IMR-90 (cell line): ENCODE data around the gene BMP5. TPM values are rescaled to one million over a fixed set of nuclear protein-coding genes. Genes with fewer than 3 reads are reported as not detected.

Experiments used
- ATAC-seq: fragments of 200-7000 bp; cut with Tn5 transposase; 2 replicates; pipeline ENCODE4 v1.9.1; 2020; ENCODE audit warnings: low read depth, mild to moderate bottlenecking, moderate library complexity
- BruUV-seq: library from RNA; stranded (reverse); fragments of 400-500 nt; replicated peaks from 2 replicates; lab custom pipeline; 2021; lab: Mats Ljungman, UMichigan
- CTCF ChIA-PET: fragments of 300-600 bp; formaldehyde crosslinking; extraction: SDS; loops from one replicate; lab custom pipeline; 2021; ENCODE audit warnings: antibody characterized with exemption; lab: Yijun Ruan, JAX
- POLR2A ChIA-PET: fragments of 300-600 bp; sonication (Branson Sonifier 250); formaldehyde crosslinking; loops from one replicate; lab custom pipeline; 2022; ENCODE audit warnings: antibody characterized with exemption; ENCODE audit not compliant: unreplicated experiment; lab: Charles Lee
- DNase-seq: peaks from one replicate; pipeline ENCODE4 v3.0.0; 2013
- H2AFZ ChIP-seq: replicated peaks from 2 replicates; pipeline ENCODE3; 2013; ENCODE audit warnings: low read length, mild to moderate bottlenecking; ENCODE audit not compliant: poor library complexity
- H2AK5ac ChIP-seq: 2 replicates; pipeline ENCODE4 v1.6.1; 2013; ENCODE audit warnings: low read depth, low read length, inconsistent platforms
- H2AK9ac ChIP-seq: replicated peaks from 2 replicates; pipeline ENCODE3; 2013; ENCODE audit warnings: mild to moderate bottlenecking, low read depth, low read length, moderate library complexity; ENCODE audit not compliant: poor library complexity
- H2BK120ac ChIP-seq: 2 replicates; pipeline ENCODE4 v1.6.1; 2013; ENCODE audit warnings: low read depth, low read length, inconsistent platforms
- H2BK15ac ChIP-seq: 3 replicates; pipeline ENCODE4 v1.6.1; 2013; ENCODE audit warnings: low read depth, low read length, inconsistent platforms
- H2BK20ac ChIP-seq: 2 replicates; pipeline ENCODE4 v1.6.1; 2013; ENCODE audit warnings: low read depth, mild to moderate bottlenecking, inconsistent platforms, low read length, moderate library complexity
- H2BK5ac ChIP-seq: 2 replicates; pipeline ENCODE4 v1.6.1; 2013; ENCODE audit warnings: mild to moderate bottlenecking, low read depth, low read length, inconsistent platforms; ENCODE audit not compliant: poor library complexity, severe bottlenecking
- H3K14ac ChIP-seq: replicated peaks from 2 replicates; pipeline ENCODE4 v1.6.1; 2013; ENCODE audit warnings: low read depth, low read length, inconsistent platforms
- H3K18ac ChIP-seq: 2 replicates; pipeline ENCODE4 v1.6.1; 2013; ENCODE audit warnings: low read depth, low read length, control low read depth
- H3K23ac ChIP-seq: 2 replicates; pipeline ENCODE4 v1.6.1; 2013; ENCODE audit warnings: low read depth, low read length, inconsistent platforms
- H3K27ac ChIP-seq: 2 replicates; pipeline ENCODE4 v1.5.1; 2013; ENCODE audit warnings: mild to moderate bottlenecking, control low read depth, low read length; ENCODE audit not compliant: insufficient read depth
- H3K27me3 ChIP-seq: 2 replicates; pipeline ENCODE4 v1.6.1; 2013; ENCODE audit warnings: low read length; ENCODE audit not compliant: control insufficient read depth, insufficient read depth
- H3K36me3 ChIP-seq: 2 replicates; pipeline ENCODE4 v1.6.1; 2013; ENCODE audit warnings: low read length, mixed read lengths; ENCODE audit not compliant: control insufficient read depth, insufficient read depth
- H3K4ac ChIP-seq: 2 replicates; pipeline ENCODE4 v1.6.1; 2013; ENCODE audit warnings: low read depth, low read length, inconsistent platforms
- H3K4me1 ChIP-seq: 2 replicates; pipeline ENCODE4 v1.6.1; 2013; ENCODE audit warnings: low read length, mixed read lengths; ENCODE audit not compliant: control insufficient read depth, insufficient read depth
- H3K4me2 ChIP-seq: 2 replicates; pipeline ENCODE4 v1.6.1; 2013; ENCODE audit warnings: low read depth, mild to moderate bottlenecking, control low read depth, low read length, moderate library complexity
- H3K4me3 ChIP-seq: 2 replicates; pipeline ENCODE4 v1.5.1; 2013; ENCODE audit warnings: low read depth, mild to moderate bottlenecking, control low read depth, low read length, moderate library complexity; ENCODE audit not compliant: insufficient read depth
- H3K56ac ChIP-seq: 2 replicates; pipeline ENCODE4 v1.6.1; 2013; ENCODE audit warnings: low read length, inconsistent platforms; ENCODE audit not compliant: insufficient read depth; ENCODE audit errors: extremely low read depth
- H3K79me1 ChIP-seq, 2 experiments: 2 replicates each; pipeline ENCODE4 v1.6.1; 2013; ENCODE audit warnings: low read length in 2 of 2, inconsistent platforms in 1 of 2, low read depth in 1 of 2
- H3K9ac ChIP-seq: 2 replicates; pipeline ENCODE4 v1.6.1; 2013; ENCODE audit warnings: low read depth, low read length, control low read depth
- H3K9me1 ChIP-seq: 2 replicates; pipeline ENCODE4 v1.6.1; 2013; ENCODE audit warnings: low read length, inconsistent platforms; ENCODE audit not compliant: insufficient read depth
- H3K9me3 ChIP-seq: 2 replicates; pipeline ENCODE4 v1.6.1; 2013; ENCODE audit warnings: low read length; ENCODE audit not compliant: control insufficient read depth, insufficient read depth
- H4K20me1 ChIP-seq: 2 replicates; pipeline ENCODE4 v1.6.1; 2013; ENCODE audit warnings: low read length, inconsistent platforms; ENCODE audit not compliant: insufficient read depth
- H4K5ac ChIP-seq: 2 replicates; pipeline ENCODE4 v1.6.1; 2013; ENCODE audit warnings: mild to moderate bottlenecking, low read depth, low read length, control low read depth
- H4K8ac ChIP-seq, 2 experiments: 2 replicates each; pipeline ENCODE4 v1.6.1; 2013; ENCODE audit warnings: low read depth in 2 of 2, low read length in 2 of 2, control low read depth in 1 of 2, inconsistent platforms in 1 of 2
- H4K91ac ChIP-seq: 2 replicates; pipeline ENCODE4 v1.6.1; 2013; ENCODE audit warnings: low read depth, low read length, inconsistent platforms; ENCODE audit not compliant: insufficient read depth
- BHLHE40 ChIP-seq: fragments of 150-350 bp; IDR thresholded peaks from 2 replicates; pipeline ENCODE4 v1.6.1; 2016; ENCODE audit warnings: mild to moderate bottlenecking, low read depth, low read length
- CEBPB ChIP-seq: IDR thresholded peaks from 2 replicates; pipeline ENCODE4 v1.6.1; 2012; ENCODE audit warnings: low read depth, low read length, improper control_type of control experiment
- CHD1 ChIP-seq: IDR thresholded peaks from 2 replicates; pipeline ENCODE4 v1.6.1; 2012; ENCODE audit warnings: low read depth, low read length, improper control_type of control experiment
- FOS ChIP-seq: fragments of 150-350 bp; IDR thresholded peaks from 2 replicates; pipeline ENCODE4 v1.6.1; 2016; ENCODE audit warnings: low read depth, low read length
- MAFK ChIP-seq: IDR thresholded peaks from 2 replicates; pipeline ENCODE4 v1.6.1; 2012; ENCODE audit warnings: low read depth, low read length, improper control_type of control experiment
- MAZ ChIP-seq: IDR thresholded peaks from 2 replicates; pipeline ENCODE4 v1.6.1; 2012; ENCODE audit warnings: low read depth, mild to moderate bottlenecking, low read length, improper control_type of control experiment, moderate library complexity, borderline replicate concordance
- POLR2A ChIP-seq: IDR thresholded peaks from 2 replicates; pipeline ENCODE4 v1.6.1; 2012; ENCODE audit warnings: mild to moderate bottlenecking, low read depth, low read length
- RAD21 ChIP-seq: IDR thresholded peaks from 2 replicates; pipeline ENCODE4 v1.6.1; 2012; ENCODE audit warnings: low read length, improper control_type of control experiment
- RCOR1 ChIP-seq: IDR thresholded peaks from 2 replicates; pipeline ENCODE4 v1.6.1; 2012; ENCODE audit warnings: mild to moderate bottlenecking, low read length, improper control_type of control experiment; ENCODE audit not compliant: insufficient replicate concordance
- RFX5 ChIP-seq: IDR thresholded peaks from 2 replicates; pipeline ENCODE4 v1.8.0; 2012; ENCODE audit warnings: low read depth, mild to moderate bottlenecking, low read length, moderate library complexity
- SMC3 ChIP-seq: fragments of 150-350 bp; IDR thresholded peaks from 2 replicates; pipeline ENCODE4 v1.6.1; 2016; ENCODE audit warnings: low read depth, mild to moderate bottlenecking, antibody characterized with exemption, low read length, moderate library complexity
- WGBS, 2 experiments: methylation state at CpG; one replicate each; pipeline versions ENCODE4 v1.1.5 to v1.1.7; 2013; ENCODE audit warnings: missing lambda C conversion rate in 2 of 2; ENCODE audit not compliant: insufficient read length in 1 of 2; ENCODE audit errors: extremely low coverage in 2 of 2; 5-methylcytosine and 5-hydroxymethylcytosine counted together
- dilution Hi-C: fragments of 300-500 bp; cut with HindIII; formaldehyde crosslinking; loops from one replicate; pipeline ENCODE4 v1.14.3; 2018; ENCODE audit warnings: low sequenced_read_pairs; ENCODE audit not compliant: unreplicated experiment
- in situ Hi-C: fragments of 300-500 bp; cut with MboI; formaldehyde crosslinking; loops from 3 replicates; pipeline ENCODE4 v1.14.3; 2019; ENCODE audit warnings: low sequenced_read_pairs, inconsistent platforms, mixed read lengths
- intact Hi-C: fragments of 100-400 bp; cut with micrococcal nuclease; formaldehyde crosslinking; loops from 2 replicates; pipeline ENCODE4 v1.10.0; 2022
- polyA plus RNA-seq, 3 experiments: library from polyadenylated mRNA; depleted of rRNA; stranded (reverse); fragments of >200 nt; gene quantifications; 2 replicates each; pipeline ENCODE4 v1.2.3, GENCODE V29; 2012; ENCODE audit warnings: low replicate concordance in 1 of 3
- total RNA-seq: library from RNA; depleted of rRNA; stranded (reverse); fragments of >200 nt; gene quantifications from 2 replicates; pipeline ENCODE4 v1.2.3, GENCODE V29; 2012
- TF ChIP-seq, protein P1 (sequence below): fragments of 150-350 bp; IDR thresholded peaks from 2 replicates; pipeline ENCODE4 v1.6.1; 2016; ENCODE audit warnings: low read depth, mild to moderate bottlenecking, low read length, moderate library complexity, borderline replicate concordance
- TF ChIP-seq, protein P2 (sequence below): fragments of 150-350 bp; IDR thresholded peaks from 2 replicates; pipeline ENCODE4 v1.6.1; 2017; ENCODE audit warnings: mild to moderate bottlenecking, antibody characterized with exemption, low read length, low read depth
- TF ChIP-seq, protein P3 (sequence below): conservative IDR thresholded peaks from 2 replicates; pipeline ENCODE4 v1.5.1; 2012; ENCODE audit warnings: mild to moderate bottlenecking, low read depth, low read length, improper control_type of control experiment

The BMP5 gene
- total and polyA plus RNA-seq, 2 of the 4 experiments (the other 2 are of a cell fraction), result under 0.01 to 0.02 TPM

DNA sequence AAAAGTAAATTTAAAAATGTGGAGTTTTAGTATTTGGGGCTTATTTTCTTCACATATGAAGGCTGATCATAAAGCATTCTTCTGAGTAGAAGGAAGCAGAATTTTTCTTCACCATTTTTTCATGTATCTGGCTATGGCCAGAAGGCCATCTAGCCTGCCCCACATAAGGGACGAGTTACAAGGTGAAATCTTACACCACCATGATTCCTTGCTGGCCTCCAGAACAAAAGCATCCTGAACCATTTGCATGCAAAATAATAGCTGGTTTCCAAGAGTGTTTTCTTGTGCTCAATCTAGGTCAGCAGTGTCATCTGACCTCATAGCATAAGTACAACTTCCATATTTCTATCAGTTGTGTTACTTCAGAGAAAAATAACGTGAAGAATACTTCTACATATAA lies 93.1 kb downstream of the BMP5 start:
- H3K4me3 ChIP-seq, result no peak overlapping the region
- no peak overlapping the region for H3K4me2 ChIP-seq
- no peak overlapping the region for H2BK120ac ChIP-seq
- no peaks in the 10 kb centered on the region for H3K9me3 ChIP-seq
- intact Hi-C loops (no loop called here), dilution Hi-C loops (no loop called here), in situ Hi-C loops (no loop called here)
- H3K23ac ChIP-seq, result no peak overlapping the region
- CTCF ChIA-PET, result interaction anchor here (1.0 kb wide), 1 partner anchor 133 kb away, joined by 4 read pairs; no protein-coding TSS in a partner anchor
- no peak for DNase-seq
- H3K4ac ChIP-seq, result no peak overlapping the region
- H2BK15ac ChIP-seq, result no peak overlapping the region
- no peak overlapping the region for H4K8ac ChIP-seq
- no peak overlapping the region for H4K5ac ChIP-seq
- no peak overlapping the region for H2AK9ac ChIP-seq
- no peak overlapping the region for H2AK5ac ChIP-seq
- no peak for TF ChIP-seq RFX5
- no peak for TF ChIP-seq CEBPB
- TF ChIP-seq MAZ, result no peak
- TF ChIP-seq BHLHE40, result no peak
- TF ChIP-seq, protein P1, sequence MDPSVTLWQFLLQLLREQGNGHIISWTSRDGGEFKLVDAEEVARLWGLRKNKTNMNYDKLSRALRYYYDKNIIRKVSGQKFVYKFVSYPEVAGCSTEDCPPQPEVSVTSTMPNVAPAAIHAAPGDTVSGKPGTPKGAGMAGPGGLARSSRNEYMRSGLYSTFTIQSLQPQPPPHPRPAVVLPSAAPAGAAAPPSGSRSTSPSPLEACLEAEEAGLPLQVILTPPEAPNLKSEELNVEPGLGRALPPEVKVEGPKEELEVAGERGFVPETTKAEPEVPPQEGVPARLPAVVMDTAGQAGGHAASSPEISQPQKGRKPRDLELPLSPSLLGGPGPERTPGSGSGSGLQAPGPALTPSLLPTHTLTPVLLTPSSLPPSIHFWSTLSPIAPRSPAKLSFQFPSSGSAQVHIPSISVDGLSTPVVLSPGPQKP, result no peak
- no peak for TF ChIP-seq CHD1
- TF ChIP-seq, protein P2, sequence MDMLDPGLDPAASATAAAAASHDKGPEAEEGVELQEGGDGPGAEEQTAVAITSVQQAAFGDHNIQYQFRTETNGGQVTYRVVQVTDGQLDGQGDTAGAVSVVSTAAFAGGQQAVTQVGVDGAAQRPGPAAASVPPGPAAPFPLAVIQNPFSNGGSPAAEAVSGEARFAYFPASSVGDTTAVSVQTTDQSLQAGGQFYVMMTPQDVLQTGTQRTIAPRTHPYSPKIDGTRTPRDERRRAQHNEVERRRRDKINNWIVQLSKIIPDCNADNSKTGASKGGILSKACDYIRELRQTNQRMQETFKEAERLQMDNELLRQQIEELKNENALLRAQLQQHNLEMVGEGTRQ, result no peak
- TF ChIP-seq, protein P3, sequence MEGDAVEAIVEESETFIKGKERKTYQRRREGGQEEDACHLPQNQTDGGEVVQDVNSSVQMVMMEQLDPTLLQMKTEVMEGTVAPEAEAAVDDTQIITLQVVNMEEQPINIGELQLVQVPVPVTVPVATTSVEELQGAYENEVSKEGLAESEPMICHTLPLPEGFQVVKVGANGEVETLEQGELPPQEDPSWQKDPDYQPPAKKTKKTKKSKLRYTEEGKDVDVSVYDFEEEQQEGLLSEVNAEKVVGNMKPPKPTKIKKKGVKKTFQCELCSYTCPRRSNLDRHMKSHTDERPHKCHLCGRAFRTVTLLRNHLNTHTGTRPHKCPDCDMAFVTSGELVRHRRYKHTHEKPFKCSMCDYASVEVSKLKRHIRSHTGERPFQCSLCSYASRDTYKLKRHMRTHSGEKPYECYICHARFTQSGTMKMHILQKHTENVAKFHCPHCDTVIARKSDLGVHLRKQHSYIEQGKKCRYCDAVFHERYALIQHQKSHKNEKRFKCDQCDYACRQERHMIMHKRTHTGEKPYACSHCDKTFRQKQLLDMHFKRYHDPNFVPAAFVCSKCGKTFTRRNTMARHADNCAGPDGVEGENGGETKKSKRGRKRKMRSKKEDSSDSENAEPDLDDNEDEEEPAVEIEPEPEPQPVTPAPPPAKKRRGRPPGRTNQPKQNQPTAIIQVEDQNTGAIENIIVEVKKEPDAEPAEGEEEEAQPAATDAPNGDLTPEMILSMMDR, result no peak
- TF ChIP-seq FOS, result no peak
- TF ChIP-seq RAD21, result no peak
- TF ChIP-seq POLR2A, result no peak
- no peak for TF ChIP-seq RCOR1
- no peak for TF ChIP-seq MAFK
- no peak for TF ChIP-seq SMC3
- H2AFZ ChIP-seq, result no peak overlapping the region
- POLR2A ChIA-PET, result no interaction called here
- no peak overlapping the region for H3K18ac ChIP-seq
- H3K36me3 ChIP-seq, result no peaks in the 10 kb centered on the region
- no peak for ATAC-seq
- no peaks in the 10 kb centered on the region for H3K9me1 ChIP-seq
- no TSS peak for BruUV-seq
- H3K27me3 ChIP-seq, result no peaks in the 10 kb centered on the region
- no peak overlapping the region for H2BK5ac ChIP-seq
- H3K56ac ChIP-seq, result no peak overlapping the region
- H3K27ac ChIP-seq, result no peak overlapping the region
- H4K20me1 ChIP-seq, result no peaks in the 10 kb centered on the region
- no peaks in the 10 kb centered on the region for H3K79me1 ChIP-seq
- no peak overlapping the region for H3K14ac ChIP-seq
- H2BK20ac ChIP-seq, result no peak overlapping the region
- H4K91ac ChIP-seq, result no peak overlapping the region
- no peak overlapping the region for H3K9ac ChIP-seq
- H3K4me1 ChIP-seq, result no peaks in the 10 kb centered on the region
- no CpG with 5 or more reads among the region's 2 CpGs for WGBS, 2 experiments
